ENCODE data around the gene GLRA1. TPM values are rescaled to one million over a fixed set of nuclear protein-coding genes. Genes with fewer than 3 reads are reported as not detected.

GLRA1 gene
- polyA plus RNA-seq (2011; rRNA removed) = not detected in 2 replicates
- not detected in 2 replicates for polyA minus RNA-seq (2011; rRNA and poly(A)+ RNA removed)

DNA sequence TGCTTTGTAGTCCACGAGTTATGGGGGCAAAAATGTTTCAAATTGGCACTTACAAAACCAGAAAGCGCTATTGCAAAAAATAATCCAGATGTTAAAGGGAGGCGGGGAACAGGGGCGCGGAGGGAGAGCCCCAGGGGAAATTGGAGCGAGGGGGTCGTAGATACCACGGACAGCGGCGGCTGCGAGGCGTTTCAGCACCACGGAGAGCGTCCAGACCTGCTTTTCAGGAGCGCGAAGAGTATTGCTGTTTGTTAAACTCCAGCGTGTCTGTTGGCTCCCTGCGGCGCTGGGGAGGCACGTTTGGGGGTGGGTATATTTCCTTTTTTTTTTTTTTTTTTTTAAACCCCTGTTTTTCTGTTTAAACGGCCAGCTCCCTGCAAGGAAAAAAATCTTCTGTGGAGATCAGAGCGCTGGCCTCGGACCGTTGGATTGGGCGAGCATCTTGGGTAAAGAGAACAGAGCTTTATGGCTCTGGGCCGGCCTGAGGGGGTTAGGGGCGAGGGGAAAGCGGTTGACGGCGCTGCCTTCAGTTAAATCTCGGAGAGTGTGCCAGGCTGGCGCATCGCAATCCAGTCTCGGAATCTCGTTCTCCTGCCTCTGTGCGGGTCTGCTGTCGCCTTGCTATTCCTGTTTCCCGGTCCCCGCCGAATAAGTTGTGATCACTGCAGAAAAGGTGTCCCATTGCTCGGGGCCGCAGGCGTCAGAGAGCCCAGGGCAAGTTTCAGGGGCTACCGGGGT is at the start of gene GLRA1:
TSS of gene GLRA1 (minus strand) at position 288 of the 738 bp plus-strand sequence. CDS start 302 bp downstream, outside the sequence.
- Histone ChIP-seq H3K27ac (ENCODE audit: low read depth, low read length) (no peak within 1 kb of the TSS), H3K9me3 (ENCODE audit: control insufficient read depth, insufficient read depth, low read length) (no peaks in the 10 kb centered on the region), H3K4me3 (ENCODE audit: low read depth, low read length) (no peak within 1 kb of the TSS), H3K27me3 (ENCODE audit: control insufficient read depth, insufficient read depth, low read length) (no peaks in the 10 kb centered on the region)
- ChIA-PET POLR2A (no interaction called here), CTCF (no interaction called here)
- no peak for TF ChIP-seq CTCF (IDR thresholded peaks at IDR 0.05; ENCODE audit: low read depth, low read length)
- DNase-seq (ENCODE audit: low read depth, low spot score) = peak; percentile 4

DNA sequence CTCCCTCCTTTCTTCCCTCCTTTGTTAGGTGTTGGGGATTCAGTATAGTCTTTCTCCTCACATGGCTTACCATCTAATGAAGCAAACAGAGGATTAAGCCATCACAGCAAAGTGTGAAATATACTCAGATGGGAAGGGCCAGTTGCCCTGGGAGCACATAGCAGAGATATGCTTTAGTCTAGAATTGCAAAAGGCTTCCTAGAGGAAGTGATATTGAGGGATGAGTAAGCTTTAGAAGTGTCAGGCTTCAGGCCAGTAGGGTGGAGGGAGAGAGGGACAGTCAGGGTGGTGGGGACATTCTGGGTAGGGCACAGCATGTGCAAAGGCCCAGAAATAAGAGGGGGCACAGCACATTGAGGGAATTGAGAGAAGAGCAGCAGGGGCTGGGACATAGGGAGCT is 46.2 kb upstream of the GLRA1 start:
- POLR2A ChIA-PET = no interaction called here
- Histone ChIP-seq H3K27me3 (ENCODE audit: control insufficient read depth, insufficient read depth, low read length) (no peaks in the 10 kb centered on the region), H3K4me3 (ENCODE audit: low read depth, low read length) (no peak overlapping the region), H3K27ac (ENCODE audit: low read depth, low read length) (no peak overlapping the region), H3K9me3 (ENCODE audit: control insufficient read depth, insufficient read depth, low read length) (no peaks in the 10 kb centered on the region)
- TF ChIP-seq CTCF (IDR thresholded peaks at IDR 0.05; ENCODE audit: low read depth, low read length) = no peak
- DNase-seq (ENCODE audit: low read depth, low spot score) = no peak
- CTCF ChIA-PET = interaction anchor here (0.7 kb wide), 1 partner anchor 379 kb away, joined by 3 read pairs; no protein-coding TSS in a partner anchor

DNA sequence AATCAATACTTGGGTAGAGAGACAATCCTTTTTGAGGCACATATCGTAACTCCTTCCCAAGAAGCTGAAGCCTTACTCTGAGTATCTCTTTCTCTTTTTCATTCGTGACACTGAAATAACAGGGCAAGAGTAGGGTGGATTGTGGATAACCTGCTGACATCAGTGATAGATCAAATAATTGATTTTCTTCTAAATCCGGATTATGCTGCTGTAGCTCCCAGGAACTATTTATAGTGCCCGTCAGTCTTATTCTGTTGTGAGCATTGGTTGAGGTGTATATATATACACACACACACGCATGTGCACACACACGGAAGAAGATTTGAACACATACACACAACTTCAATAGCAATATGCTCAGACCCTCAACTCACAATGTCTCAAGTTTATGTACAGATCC is 43.2 kb upstream of the GLRA1 start:
- no peak for TF ChIP-seq CTCF (IDR thresholded peaks at IDR 0.05; ENCODE audit: low read depth, low read length)
- Histone ChIP-seq H3K9me3 (ENCODE audit: control insufficient read depth, insufficient read depth, low read length) (no peaks in the 10 kb centered on the region), H3K27me3 (ENCODE audit: control insufficient read depth, insufficient read depth, low read length) (no peaks in the 10 kb centered on the region), H3K4me3 (ENCODE audit: low read depth, low read length) (no peak overlapping the region), H3K27ac (ENCODE audit: low read depth, low read length) (no peak overlapping the region)
- ChIA-PET CTCF (no interaction called here), POLR2A (no interaction called here)
- DNase-seq (ENCODE audit: low read depth, low spot score) = no peak

DNA sequence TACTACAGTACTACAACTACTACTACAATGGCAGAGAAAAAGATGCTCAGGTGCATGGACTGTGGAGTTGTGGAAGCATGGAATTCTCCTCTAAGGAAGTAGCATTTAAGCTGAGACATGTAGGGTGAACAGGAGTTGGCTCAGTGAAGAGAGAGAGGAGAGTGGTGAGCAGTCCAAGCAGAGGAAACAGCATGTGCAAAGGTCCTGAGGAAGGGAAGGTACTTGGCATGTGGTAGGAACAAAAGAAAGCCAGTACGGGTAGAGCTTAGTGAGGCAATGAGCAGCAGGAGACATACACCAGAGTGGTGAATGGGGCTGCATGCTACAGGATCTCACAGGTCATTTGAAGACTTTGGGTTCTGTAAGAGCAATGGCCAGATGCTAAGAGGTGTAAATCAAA is 41.4 kb upstream of the GLRA1 start:
- POLR2A ChIA-PET = no interaction called here
- H3K4me3 ChIP-seq (ENCODE audit: low read depth, low read length) = no peak overlapping the region
- no peak for TF ChIP-seq CTCF (IDR thresholded peaks at IDR 0.05; ENCODE audit: low read depth, low read length)
- DNase-seq (ENCODE audit: low read depth, low spot score) = no peak
- no peaks in the 10 kb centered on the region for H3K9me3 ChIP-seq (ENCODE audit: control insufficient read depth, insufficient read depth, low read length)
- H3K27me3 ChIP-seq (ENCODE audit: control insufficient read depth, insufficient read depth, low read length) = no peaks in the 10 kb centered on the region
- CTCF ChIA-PET = no interaction called here
- H3K27ac ChIP-seq (ENCODE audit: low read depth, low read length) = no peak overlapping the region

DNA sequence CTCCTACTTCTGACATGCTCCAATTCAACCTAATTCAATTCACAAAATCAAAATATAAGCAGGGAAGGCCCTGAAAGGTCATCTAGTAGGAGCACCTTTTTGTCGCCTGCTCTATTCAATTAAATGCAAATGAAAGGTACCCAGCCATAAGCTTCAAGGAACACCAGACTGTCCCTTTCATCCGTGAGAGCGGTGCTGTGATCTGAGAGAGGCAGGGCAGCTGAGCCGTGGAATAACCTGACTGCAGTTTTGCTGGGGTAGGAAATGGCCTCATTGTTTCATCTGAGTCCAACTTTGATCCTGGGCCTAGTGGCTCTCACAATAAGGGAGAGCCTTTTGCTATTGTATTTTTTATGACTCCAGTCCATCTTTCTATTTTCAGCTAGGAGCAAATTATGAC is 39.8 kb upstream of the GLRA1 start:
- CTCF ChIA-PET = no interaction called here
- no peaks in the 10 kb centered on the region for H3K27me3 ChIP-seq (ENCODE audit: control insufficient read depth, insufficient read depth, low read length)
- no peak for TF ChIP-seq CTCF (IDR thresholded peaks at IDR 0.05; ENCODE audit: low read depth, low read length)
- no peak for DNase-seq (ENCODE audit: low read depth, low spot score)
- POLR2A ChIA-PET = no interaction called here
- H3K27ac ChIP-seq (ENCODE audit: low read depth, low read length) = no peak overlapping the region
- no peak overlapping the region for H3K4me3 ChIP-seq (ENCODE audit: low read depth, low read length)
- no peaks in the 10 kb centered on the region for H3K9me3 ChIP-seq (ENCODE audit: control insufficient read depth, insufficient read depth, low read length)
